K562 (cell line): Measurements from ENCODE around the gene HPCAL1. TPM values are rescaled to one million over a fixed set of nuclear protein-coding genes. Genes with fewer than 3 reads are reported as not detected.

Source experiments
- ATAC-seq: fragments of 200-7000 bp; cut with Tn5 transposase; 3 replicates; pipeline ENCODE4 v1.9.1; 2020; ENCODE audit warnings: moderate library complexity
- BruUV-seq: library from RNA; stranded (reverse); fragments of 400-500 nt; replicated peaks from 2 replicates; lab custom pipeline; 2021; lab: Mats Ljungman, UMichigan
- CTCF ChIA-PET: fragments of 300-600 bp; formaldehyde crosslinking; extraction: SDS; loops from one replicate; lab custom pipeline; 2021; ENCODE audit warnings: low intra/inter-chr PET ratio; lab: Yijun Ruan, JAX
- POLR2A ChIA-PET: fragments of 300-600, 350-650 bp; sonication (Branson Sonifier 250); formaldehyde crosslinking; extraction: SDS; loops from one replicate; lab custom pipeline; 2021; ENCODE audit warnings: antibody characterized with exemption, inconsistent platforms; lab: Yijun Ruan, JAX
- DNase-seq, 4 experiments: peaks; one replicate each; pipeline versions ENCODE4 v3.0.0 to v3.0.0-alpha.2; 2011 to 2018; ENCODE audit warnings: low spot score in 3 of 4, mixed read lengths in 3 of 4; ENCODE audit errors: extremely low read depth in 1 of 4
- FAIRE-seq: peaks from 2 replicates; lab custom pipeline; 2011; peaks lifted over from hg19 to GRCh38; lab: Jason Lieb, UNC
- H2AFZ ChIP-seq: 2 replicates; pipeline ENCODE4 v1.6.0; 2011; ENCODE audit warnings: low read depth, low read length, control low read depth, inconsistent platforms
- H3K27ac ChIP-seq: fragments of 200-600 bp; 3 replicates; pipeline ENCODE4 v1.8.0; 2011; ENCODE audit warnings: low read depth, mild to moderate bottlenecking, control low read depth, inconsistent platforms, low read length, moderate library complexity, mixed read lengths; ENCODE audit errors: extremely low read depth
- H3K27me3 ChIP-seq, 2 experiments: fragments of 300-600 bp in 1 of 2; 2 replicates in 1 of 2; 3 replicates in 1 of 2; pipeline versions ENCODE4 v1.6.0 to v1.8.0; 2011; ENCODE audit warnings: inconsistent platforms in 2 of 2, low read length in 2 of 2, mild to moderate bottlenecking in 1 of 2, mixed read lengths in 1 of 2, moderate library complexity in 1 of 2; ENCODE audit not compliant: control insufficient read depth in 2 of 2, insufficient read depth in 2 of 2
- H3K36me3 ChIP-seq: fragments of 300-600 bp; 3 replicates; pipeline ENCODE4 v1.8.0; 2011; ENCODE audit warnings: mild to moderate bottlenecking, low read length, inconsistent platforms; ENCODE audit not compliant: control insufficient read depth, insufficient read depth
- H3K4me1 ChIP-seq, 2 experiments: fragments of 200-600 bp in 1 of 2; replicated peaks in 1 of 2; 2 replicates in 1 of 2; 3 replicates in 1 of 2; pipeline versions ENCODE4 v1.5.1 to v1.8.0; 2011; ENCODE audit warnings: inconsistent platforms in 2 of 2, low read length in 2 of 2, mild to moderate bottlenecking in 1 of 2, mixed read lengths in 1 of 2, moderate library complexity in 1 of 2; ENCODE audit not compliant: control insufficient read depth in 2 of 2, insufficient read depth in 2 of 2
- H3K4me2 ChIP-seq: 2 replicates; pipeline ENCODE4 v1.6.1; 2011; ENCODE audit warnings: low read length, control low read depth, inconsistent platforms, mixed read lengths; ENCODE audit not compliant: insufficient read depth
- H3K4me3 ChIP-seq: fragments of 200-600 bp; sonication (generic), shearing (Covaris generic); 2 replicates; pipeline ENCODE4 v1.5.1; 2016; ENCODE audit warnings: control low read depth, inconsistent platforms
- H3K79me2 ChIP-seq: fragments of 200-600 bp; 3 replicates; pipeline ENCODE4 v1.8.0; 2011; ENCODE audit warnings: low read length, inconsistent platforms; ENCODE audit not compliant: control insufficient read depth, insufficient read depth
- H3K9ac ChIP-seq, 2 experiments: 2 replicates each; pipeline versions ENCODE4 v1.6.0 to v1.6.1; 2011; ENCODE audit warnings: low read depth in 2 of 2, low read length in 2 of 2, control low read depth in 1 of 2, inconsistent platforms in 1 of 2, mild to moderate bottlenecking in 1 of 2, mixed read lengths in 1 of 2; ENCODE audit not compliant: insufficient read depth in 1 of 2
- H3K9me1 ChIP-seq: one replicate; pipeline ENCODE4 v1.6.0; 2011; ENCODE audit warnings: inconsistent platforms, mild to moderate bottlenecking, low read length, moderate library complexity; ENCODE audit not compliant: control insufficient read depth, insufficient read depth
- H3K9me3 ChIP-seq: replicated peaks from 2 replicates; pipeline ENCODE4 v1.5.1; 2011; ENCODE audit warnings: low read depth, low read length, inconsistent platforms; ENCODE audit not compliant: control insufficient read depth, insufficient read depth
- H4K20me1 ChIP-seq: replicated peaks from 2 replicates; pipeline ENCODE4 v1.6.1; 2011; ENCODE audit warnings: low read length, inconsistent platforms, mixed read lengths; ENCODE audit not compliant: control insufficient read depth, insufficient read depth
- E2F4 ChIP-seq: sonication (generic); formaldehyde crosslinking; IDR thresholded peaks from 2 replicates; pipeline ENCODE4 v1.8.0; 2022; ENCODE audit warnings: mild to moderate bottlenecking, low read depth, missing genetic modification reagents
- MYNN ChIP-seq, 2 experiments: sonication (generic); formaldehyde crosslinking in 1 of 2; IDR thresholded peaks; 2 replicates each; pipeline versions ENCODE4 v1.5.0 to v1.6.1; 2016 to 2020; ENCODE audit warnings: antibody characterized with exemption in 1 of 2, missing genetic modification reagents in 1 of 2
- PCBP2 ChIP-seq: fragments of 200-400 bp; formaldehyde crosslinking; IDR thresholded peaks from 2 replicates; pipeline ENCODE4 v1.6.1; 2018; ENCODE audit warnings: low read length, low read depth, mild to moderate bottlenecking, moderate library complexity; ENCODE audit not compliant: poor library complexity, severe bottlenecking
- RBFOX2 ChIP-seq: fragments of 200-400 bp; formaldehyde crosslinking; IDR thresholded peaks from 2 replicates; pipeline ENCODE4 v1.6.1; 2017; ENCODE audit warnings: low read depth, mild to moderate bottlenecking, low read length, moderate library complexity
- USF1 ChIP-seq: sonication (generic); formaldehyde crosslinking; IDR thresholded peaks from 2 replicates; pipeline ENCODE4 v1.9.0; 2022; ENCODE audit warnings: mild to moderate bottlenecking, missing genetic modification reagents
- ZNF124 ChIP-seq: sonication (generic); formaldehyde crosslinking; IDR thresholded peaks from 2 replicates; pipeline ENCODE4 v1.8.1; 2022; ENCODE audit warnings: missing genetic modification reagents
- ZNF224 ChIP-seq: sonication (generic); formaldehyde crosslinking; IDR thresholded peaks from 2 replicates; pipeline ENCODE4 v1.8.0; 2022; ENCODE audit warnings: mild to moderate bottlenecking, missing genetic modification reagents
- ZNF79 ChIP-seq: fragments of 250-450 bp; sonication (Bioruptor Pico); IDR thresholded peaks from 2 replicates; pipeline ENCODE4 v1.4.0; 2020; ENCODE audit warnings: low read depth, mild to moderate bottlenecking, moderate library complexity
- WGBS: fragments of 100-300 bp; shearing (Covaris generic); methylation state at CpG from one replicate; pipeline ENCODE4 v1.1.6; 2016; ENCODE audit warnings: low coverage, mixed read lengths; ENCODE audit not compliant: insufficient coverage; ENCODE audit errors: missing lambda C conversion rate; 5-methylcytosine and 5-hydroxymethylcytosine counted together
- in situ Hi-C: fragments of 300-500 bp; cut with MboI; formaldehyde crosslinking; loops from 4 replicates; pipeline ENCODE4 v1.15.0; 2018; ENCODE audit warnings: inconsistent platforms, mixed read lengths
- intact Hi-C: fragments of 100-400 bp; cut with micrococcal nuclease; formaldehyde crosslinking; loops from 2 replicates; pipeline ENCODE4 v1.14.2; 2022
- polyA plus RNA-seq, 8 experiments: library from polyadenylated mRNA; depleted of rRNA in 4 of 8; stranded (reverse) in 5 of 8; unstranded in 3 of 8; fragments of >200 nt; fragmentation: Nextera tagmentation in 2 of 8; fragmentation: Illumina TruSeq in 1 of 8; extraction: Ambion mirVana in 2 of 8; extraction: Trizol in 1 of 8; gene quantifications; 2 replicates each; pipeline versions ENCODE4 v1.2.1 to v1.2.3, GENCODE V29; 2011 to 2014; ENCODE audit warnings: inconsistent platforms in 1 of 8, missing spikeins in 1 of 8
- total RNA-seq, 7 experiments: library from RNA; depleted of rRNA in 6 of 7; stranded (reverse); fragments of >200 nt in 6 of 7; fragmentation: Illumina TruSeq in 2 of 7; extraction: Trizol in 2 of 7; gene quantifications; 2 replicates each; pipeline versions ENCODE4 v1.2.1 to v1.2.3, GENCODE V29; 2011 to 2021; ENCODE audit warnings: low replicate concordance in 1 of 7
- TF ChIP-seq, protein P1 (sequence below): fragments of 250-450 bp; sonication (Bioruptor Pico); IDR thresholded peaks from 2 replicates; pipeline ENCODE4 v1.4.0; 2020; ENCODE audit warnings: mild to moderate bottlenecking, moderate library complexity

HPCAL1 gene
- total and polyA plus RNA-seq, 9 of the 15 experiments (the other 6 are each of a cell fraction or from before 2014, with no cell fraction given): 2.7 to 65.5 (median 23.9) TPM

DNA sequence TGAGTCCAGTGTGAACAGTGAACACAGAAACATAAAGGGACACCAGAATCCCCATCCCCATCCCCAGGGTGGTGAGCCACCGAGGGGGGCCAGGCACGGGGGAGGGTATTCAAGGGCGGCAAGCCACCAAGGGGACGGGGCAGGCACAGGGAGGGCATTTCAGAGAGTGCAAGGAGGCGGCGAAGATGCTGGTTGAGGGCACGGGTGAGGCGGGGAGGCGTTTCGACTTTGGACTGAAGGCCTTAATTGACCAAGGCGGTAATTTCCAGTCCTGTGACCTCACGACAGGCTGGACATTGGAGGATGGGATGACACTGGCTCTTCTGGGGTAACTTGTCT is 75.0 kb downstream of the HPCAL1 start:
- TF ChIP-seq PCBP2 (no peak), RBFOX2 (no peak)
- TF ChIP-seq, protein P1, sequence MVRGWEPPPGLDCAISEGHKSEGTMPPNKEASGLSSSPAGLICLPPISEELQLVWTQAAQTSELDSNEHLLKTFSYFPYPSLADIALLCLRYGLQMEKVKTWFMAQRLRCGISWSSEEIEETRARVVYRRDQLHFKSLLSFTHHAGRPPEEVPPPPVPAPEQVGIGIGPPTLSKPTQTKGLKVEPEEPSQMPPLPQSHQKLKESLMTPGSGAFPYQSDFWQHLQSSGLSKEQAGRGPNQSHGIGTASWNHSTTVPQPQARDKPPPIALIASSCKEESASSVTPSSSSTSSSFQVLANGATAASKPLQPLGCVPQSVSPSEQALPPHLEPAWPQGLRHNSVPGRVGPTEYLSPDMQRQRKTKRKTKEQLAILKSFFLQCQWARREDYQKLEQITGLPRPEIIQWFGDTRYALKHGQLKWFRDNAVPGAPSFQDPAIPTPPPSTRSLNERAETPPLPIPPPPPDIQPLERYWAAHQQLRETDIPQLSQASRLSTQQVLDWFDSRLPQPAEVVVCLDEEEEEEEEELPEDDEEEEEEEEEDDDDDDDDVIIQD: no peak
- Histone ChIP-seq H3K79me2 (peaks cover 15% of the 10 kb centered on the region), H3K9me1 (peaks cover 3% of the 10 kb centered on the region), H3K4me3 (no peak overlapping the region), H3K4me1 (peaks cover 5 to 40% of the 10 kb centered on the region in 2 experiments; a peak in 4 of 5 replicates), H2AFZ (no peak overlapping the region), H3K27ac (no peak overlapping the region), H3K36me3 (no peaks in the 10 kb centered on the region; the same call in 2 of the 3 replicates), H3K9ac (no peak overlapping the region), H3K4me2 (no peak overlapping the region), H3K9me3 (no peaks in the 10 kb centered on the region), H4K20me1 (peaks cover 30% of the 10 kb centered on the region), H3K27me3 (no peaks in the 10 kb centered on the region)
- in situ Hi-C loops (no loop called here), intact Hi-C loops (no loop called here)
- FAIRE-seq (no peak), DNase-seq (no peak), ATAC-seq (no peak)
- 80% methylated on average over 11 of the region's 12 CpGs for WGBS
- no TSS peak for BruUV-seq
- ChIA-PET CTCF (no interaction called here), POLR2A (interaction anchor here (1.2 kb wide), 1 partner anchor 15 kb away, joined by 4 read pairs; no protein-coding TSS in a partner anchor)

DNA sequence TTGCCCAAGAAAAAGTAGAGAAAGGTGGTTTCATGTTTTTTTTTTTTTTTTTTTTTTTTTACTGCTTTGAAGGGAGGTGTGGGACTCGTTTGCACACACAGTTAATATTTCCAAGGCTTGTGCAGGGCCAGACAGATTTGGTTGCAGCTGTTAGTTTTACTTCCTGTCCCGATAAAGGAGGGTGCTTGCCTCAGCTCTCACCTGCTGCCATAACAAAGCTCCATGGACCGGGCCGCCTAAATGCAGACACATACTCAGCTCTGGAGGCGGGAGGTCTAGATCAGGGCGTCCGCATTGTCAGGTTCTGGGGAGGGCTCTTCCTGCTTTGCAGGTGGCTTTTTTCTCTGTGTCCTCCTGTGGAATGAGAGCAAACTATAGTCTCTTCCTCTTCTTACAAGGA is 75.5 kb downstream of the HPCAL1 start:
- Histone ChIP-seq H3K4me2 (no peak overlapping the region), H3K27me3 (no peaks in the 10 kb centered on the region), H3K4me3 (no peak overlapping the region), H3K9ac (peak overlapping the region in 1 of 2 experiments; percentile 55; a peak in 1 of 4 replicates), H4K20me1 (peaks cover 31% of the 10 kb centered on the region), H3K4me1 (peaks cover 5 to 37% of the 10 kb centered on the region in 2 experiments; a peak in 4 of 5 replicates), H3K9me1 (peaks cover 3% of the 10 kb centered on the region), H3K79me2 (peaks cover 17% of the 10 kb centered on the region), H3K27ac (no peak overlapping the region), H3K36me3 (no peaks in the 10 kb centered on the region; the same call in 2 of the 3 replicates), H3K9me3 (no peaks in the 10 kb centered on the region), H2AFZ (no peak overlapping the region)
- FAIRE-seq: no peak
- TF ChIP-seq ZNF79 (CRISPR knock-in tag): no peak
- no peak for TF ChIP-seq ZNF124 (CRISPR knock-in tag)
- no peak for TF ChIP-seq USF1
- no peak for TF ChIP-seq MYNN (IDR thresholded peaks at IDR 0.05)
- no peak for TF ChIP-seq MYNN (CRISPR knock-in tag; IDR thresholded peaks at IDR 0.05)
- no peak for TF ChIP-seq E2F4 (CRISPR knock-in tag)
- TF ChIP-seq ZNF224 (CRISPR knock-in tag): no peak
- intact Hi-C loops: no loop called here
- POLR2A ChIA-PET: interaction anchor here (1.2 kb wide), 1 partner anchor 14 kb away, joined by 4 read pairs; no protein-coding TSS in a partner anchor
- no peak for ATAC-seq
- in situ Hi-C loops: no loop called here
- no peak for DNase-seq
- CTCF ChIA-PET: no interaction called here
- BruUV-seq: no TSS peak
- 67% methylated on average over 7 of the region's 7 CpGs for WGBS
